ENCODE data around the gene CHM.
"Not testable (repeated sequence)": the region's sequence is repeated elsewhere in the genome, so short reads cannot be mapped to it uniquely, and the experiment has no call there.

DNA sequence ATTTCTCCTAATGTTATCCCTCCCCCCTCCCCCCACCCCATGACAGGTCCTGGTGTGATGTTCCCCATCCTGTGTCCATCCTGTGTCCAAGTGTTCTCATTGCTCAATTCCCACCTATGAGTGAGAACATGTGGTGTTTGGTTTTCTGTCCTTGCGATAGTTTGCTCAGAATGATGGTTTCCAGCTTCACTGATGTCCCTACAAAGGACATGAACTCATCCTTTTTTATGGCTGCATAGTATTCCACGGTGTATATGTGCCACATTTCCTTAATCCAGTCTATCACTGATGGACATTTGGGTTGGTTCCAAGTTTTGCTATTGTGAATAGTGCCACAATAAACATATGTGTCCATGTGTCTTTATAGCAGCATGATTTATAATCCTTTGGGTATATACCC is 113.0 kb downstream of the CHM start:
- TF ChIP-seq, protein P1, sequence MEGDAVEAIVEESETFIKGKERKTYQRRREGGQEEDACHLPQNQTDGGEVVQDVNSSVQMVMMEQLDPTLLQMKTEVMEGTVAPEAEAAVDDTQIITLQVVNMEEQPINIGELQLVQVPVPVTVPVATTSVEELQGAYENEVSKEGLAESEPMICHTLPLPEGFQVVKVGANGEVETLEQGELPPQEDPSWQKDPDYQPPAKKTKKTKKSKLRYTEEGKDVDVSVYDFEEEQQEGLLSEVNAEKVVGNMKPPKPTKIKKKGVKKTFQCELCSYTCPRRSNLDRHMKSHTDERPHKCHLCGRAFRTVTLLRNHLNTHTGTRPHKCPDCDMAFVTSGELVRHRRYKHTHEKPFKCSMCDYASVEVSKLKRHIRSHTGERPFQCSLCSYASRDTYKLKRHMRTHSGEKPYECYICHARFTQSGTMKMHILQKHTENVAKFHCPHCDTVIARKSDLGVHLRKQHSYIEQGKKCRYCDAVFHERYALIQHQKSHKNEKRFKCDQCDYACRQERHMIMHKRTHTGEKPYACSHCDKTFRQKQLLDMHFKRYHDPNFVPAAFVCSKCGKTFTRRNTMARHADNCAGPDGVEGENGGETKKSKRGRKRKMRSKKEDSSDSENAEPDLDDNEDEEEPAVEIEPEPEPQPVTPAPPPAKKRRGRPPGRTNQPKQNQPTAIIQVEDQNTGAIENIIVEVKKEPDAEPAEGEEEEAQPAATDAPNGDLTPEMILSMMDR (IDR thresholded peaks at IDR 0.05): not testable (repeated sequence)
- TF ChIP-seq POLR2A (IDR thresholded peaks at IDR 0.05): not testable (repeated sequence)
